ENCODE results near the gene ANO4.
A peak's percentile ranks its signal among the peaks of the same experiment; 100 is the strongest.

Gene ANO4

GRCh38 chr12:100976735-100977134, 182.2 kb downstream of the ANO4 start:
- Histone ChIP-seq H3K27ac (no peak overlapping the region), H3K4me3 (no peak overlapping the region), H3K9me3 (no peaks in the 10 kb centered on the region), H3K4me1 (no peaks in the 10 kb centered on the region), H3K27me3 (no peaks in the 10 kb centered on the region), H3K36me3 (no peaks in the 10 kb centered on the region)
- TF ChIP-seq CTCF (IDR thresholded peaks at IDR 0.05): no peak
- intact Hi-C loops (cut with DNase I; ENCODE audit: low total_unique reads): no loop called here
- no peak for DNase-seq

GRCh38 chr12:100980856-100981255, 186.3 kb downstream of the ANO4 start:
- Histone ChIP-seq H3K36me3 (no peaks in the 10 kb centered on the region), H3K4me1 (no peaks in the 10 kb centered on the region), H3K9me3 (no peaks in the 10 kb centered on the region), H3K27me3 (no peaks in the 10 kb centered on the region), H3K27ac (no peak overlapping the region), H3K4me3 (no peak overlapping the region)
- no peak for DNase-seq
- no peak for TF ChIP-seq CTCF (IDR thresholded peaks at IDR 0.05)
- intact Hi-C loops (cut with DNase I; ENCODE audit: low total_unique reads): no loop called here

- H3K27me3 ChIP-seq: no peaks in the 10 kb centered on the region
- no peaks in the 10 kb centered on the region for H3K9me3 ChIP-seq
- H3K36me3 ChIP-seq: no peaks in the 10 kb centered on the region
- DNase-seq: no peak
- H3K4me3 ChIP-seq: no peak overlapping the region
- intact Hi-C loops (cut with DNase I; ENCODE audit: low total_unique reads): no loop called here
- no peak overlapping the region for H3K27ac ChIP-seq
- no peak for TF ChIP-seq CTCF (IDR thresholded peaks at IDR 0.05)
- peaks cover 0 to 11% (median under 1%) of the 10 kb centered on the region in 4 donors for H3K4me1 ChIP-seq
These were observed 188.1 kb downstream of the ANO4 start for GRCh38 chr12:100982511-100983183.

- intact Hi-C loops (cut with DNase I; ENCODE audit: low total_unique reads): no loop called here
- no peak overlapping the region for H3K4me3 ChIP-seq
- H3K27ac ChIP-seq: no peak overlapping the region
- H3K9me3 ChIP-seq: no peaks in the 10 kb centered on the region
- H3K4me1 ChIP-seq: peaks cover 0 to 17% (median 4%) of the 10 kb centered on the region in 4 donors
- H3K27me3 ChIP-seq: no peaks in the 10 kb centered on the region
- no peaks in the 10 kb centered on the region for H3K36me3 ChIP-seq
- no peak for DNase-seq
- TF ChIP-seq CTCF (IDR thresholded peaks at IDR 0.05): no peak
These were observed 190.2 kb downstream of the ANO4 start for GRCh38 chr12:100984796-100985195.

- H3K4me3 ChIP-seq: no peak overlapping the region
- intact Hi-C loops (cut with DNase I; ENCODE audit: low total_unique reads): no loop called here
- peaks cover 0 to 27% (median 4%) of the 10 kb centered on the region in 4 donors for H3K4me1 ChIP-seq
- no peak for DNase-seq
- no peaks in the 10 kb centered on the region for H3K36me3 ChIP-seq
- H3K9me3 ChIP-seq: no peaks in the 10 kb centered on the region
- peak overlapping the region; percentile 11 to 30 for H3K27ac ChIP-seq
- TF ChIP-seq CTCF (IDR thresholded peaks at IDR 0.05): no peak
- no peaks in the 10 kb centered on the region for H3K27me3 ChIP-seq
These were observed 192.3 kb downstream of the ANO4 start for GRCh38 chr12:100986595-100987547.

All from tibial artery (tissue), 4 donors.